ENCODE data around the gene PKN1.
A peak's percentile ranks its signal among the peaks of the same experiment; 100 is the strongest.
"Not testable (repeated sequence)": the region's sequence is repeated elsewhere in the genome, so short reads cannot be mapped to it uniquely, and the experiment has no call there.

Gene PKN1

DNA sequence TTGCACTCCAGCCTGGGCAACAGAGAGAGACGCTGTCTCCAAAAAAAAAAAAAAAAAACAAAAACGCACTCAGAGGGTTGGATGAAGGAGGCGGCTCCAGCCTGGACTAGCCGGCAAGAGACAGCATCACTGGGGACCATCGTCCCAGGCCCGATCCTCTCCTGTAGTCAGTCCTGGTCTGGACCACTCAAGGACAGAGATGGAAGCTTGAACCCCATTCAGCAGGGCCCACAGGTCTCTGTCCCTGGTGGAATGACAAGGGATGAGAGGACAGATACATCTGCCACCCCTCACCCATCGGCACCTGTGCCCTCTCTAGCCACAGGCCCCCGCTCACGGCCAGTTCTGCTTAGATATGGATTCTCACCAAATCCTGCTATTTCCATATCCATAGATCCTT is 37.8 kb upstream of the PKN1 start (continued):
- no peak for TF ChIP-seq GLIS3 (CRISPR knock-in tag; IDR thresholded peaks at IDR 0.05)

DNA sequence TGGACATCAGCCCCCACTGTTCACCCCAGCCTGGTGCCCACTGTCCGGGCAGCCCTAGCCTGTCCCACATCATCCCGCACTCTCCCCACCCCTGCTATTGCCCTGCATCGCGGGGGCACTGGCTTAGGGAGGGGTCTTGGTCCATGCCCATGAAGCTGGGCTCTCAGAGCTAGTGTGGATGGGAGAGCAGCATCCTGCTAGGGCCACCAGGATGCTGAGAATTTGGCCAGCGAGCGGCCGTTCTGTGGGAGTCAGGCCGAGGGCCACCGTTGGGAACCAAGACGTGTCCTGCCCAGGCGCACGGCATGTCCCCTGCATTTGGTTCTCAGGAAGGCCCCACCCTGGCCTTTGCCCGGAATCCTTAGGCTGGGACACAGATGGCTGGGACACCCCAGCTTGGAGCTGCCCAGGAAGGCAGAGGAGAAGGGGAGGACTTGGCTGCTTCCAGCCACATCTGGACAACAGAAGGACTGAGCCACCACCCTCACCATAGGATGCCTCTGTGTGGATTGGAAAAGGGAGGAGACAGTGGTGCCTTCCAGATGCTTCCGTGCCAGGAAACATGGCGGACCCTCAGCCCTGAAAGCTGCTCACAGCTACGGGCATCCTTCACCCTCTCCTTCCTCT is 37.3 kb upstream of the PKN1 start:
- no peak for TF ChIP-seq ZNF8 (CRISPR knock-in tag; IDR thresholded peaks at IDR 0.05)
- no peak for TF ChIP-seq ZFP3 (CRISPR knock-in tag; IDR thresholded peaks at IDR 0.05)
- no peak for TF ChIP-seq TOX (CRISPR knock-in tag; IDR thresholded peaks at IDR 0.05; ENCODE audit: borderline replicate concordance)
- no peak for TF ChIP-seq ARNTL (CRISPR knock-in tag; IDR thresholded peaks at IDR 0.05; ENCODE audit: borderline replicate concordance, low read depth)
- TF ChIP-seq, protein P1, sequence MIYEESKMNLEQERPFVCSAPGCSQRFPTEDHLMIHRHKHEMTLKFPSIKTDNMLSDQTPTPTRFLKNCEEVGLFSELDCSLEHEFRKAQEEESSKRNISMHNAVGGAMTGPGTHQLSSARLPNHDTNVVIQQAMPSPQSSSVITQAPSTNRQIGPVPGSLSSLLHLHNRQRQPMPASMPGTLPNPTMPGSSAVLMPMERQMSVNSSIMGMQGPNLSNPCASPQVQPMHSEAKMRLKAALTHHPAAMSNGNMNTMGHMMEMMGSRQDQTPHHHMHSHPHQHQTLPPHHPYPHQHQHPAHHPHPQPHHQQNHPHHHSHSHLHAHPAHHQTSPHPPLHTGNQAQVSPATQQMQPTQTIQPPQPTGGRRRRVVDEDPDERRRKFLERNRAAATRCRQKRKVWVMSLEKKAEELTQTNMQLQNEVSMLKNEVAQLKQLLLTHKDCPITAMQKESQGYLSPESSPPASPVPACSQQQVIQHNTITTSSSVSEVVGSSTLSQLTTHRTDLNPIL (CRISPR knock-in tag; IDR thresholded peaks at IDR 0.05; ENCODE audit: low read depth) = no peak
- peak; percentile 22; the same call in 1 of the 3 replicates for ATAC-seq

DNA sequence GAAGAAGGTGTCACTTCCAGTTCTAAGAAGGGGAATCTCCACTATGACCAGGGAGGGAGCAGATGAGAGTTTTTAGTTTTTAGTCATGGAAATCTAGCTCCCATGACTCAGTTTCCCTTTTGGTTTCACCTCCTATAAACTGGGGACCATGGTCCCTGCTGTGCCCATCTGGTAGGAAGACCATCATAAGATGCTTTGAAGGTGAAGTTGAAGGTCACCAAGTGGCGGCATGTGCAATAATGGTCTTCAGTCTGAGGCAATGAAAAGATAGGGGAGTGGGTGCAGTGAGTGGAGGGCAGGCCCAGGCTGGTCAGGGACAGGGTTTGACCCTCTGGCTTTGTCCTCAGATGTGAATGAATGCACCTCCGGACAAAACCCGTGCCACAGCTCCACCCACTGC is 36.4 kb upstream of the PKN1 start:
- ATAC-seq = not testable (repeated sequence)

DNA sequence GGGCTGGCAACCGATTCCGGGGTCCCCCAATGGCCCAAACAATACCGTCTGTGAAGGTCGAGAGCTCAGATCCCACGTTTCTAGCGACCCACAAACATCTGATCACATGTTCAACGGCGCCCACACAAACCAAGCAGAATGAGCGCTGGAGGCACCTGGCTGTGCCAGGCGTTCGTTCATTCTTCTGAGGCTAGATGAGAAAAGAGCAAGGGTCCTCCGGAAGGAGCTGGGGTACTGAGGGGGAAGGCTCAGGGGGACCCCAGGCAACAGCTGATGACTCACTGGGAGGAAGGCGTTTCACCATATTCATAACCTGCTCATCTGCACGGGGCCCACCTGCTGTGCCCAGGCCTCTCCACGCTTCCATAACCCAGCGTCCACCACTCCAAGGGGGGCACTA is 35.9 kb upstream of the PKN1 start:
- not testable (repeated sequence) for ATAC-seq

DNA sequence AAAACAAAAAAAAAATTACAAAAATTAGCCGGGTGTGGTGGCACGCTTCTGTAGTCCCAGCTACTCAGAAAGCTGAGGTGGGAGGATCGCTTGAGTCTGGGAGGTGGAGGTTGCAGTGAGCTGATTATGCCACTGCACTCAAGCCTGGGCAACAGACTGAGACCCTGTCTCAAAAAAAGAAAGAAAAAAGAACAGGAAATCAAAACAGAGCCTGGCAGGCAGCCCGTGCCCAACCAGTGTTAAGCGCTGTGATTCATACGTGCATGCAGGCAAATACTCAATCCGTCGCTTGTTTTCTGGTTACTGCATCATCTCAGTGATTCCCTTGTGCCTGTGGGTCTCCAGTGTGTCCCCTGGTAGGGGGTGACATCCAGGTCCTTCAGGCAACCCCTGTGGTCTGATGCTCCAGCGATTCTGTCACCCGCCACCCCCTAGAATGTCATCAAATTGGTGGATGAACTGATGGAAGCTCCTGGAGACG is 32.1 kb upstream of the PKN1 start:
- TF ChIP-seq GLIS3 (CRISPR knock-in tag; IDR thresholded peaks at IDR 0.05) (no peak), OSR1 (CRISPR knock-in tag; IDR thresholded peaks at IDR 0.05) (no peak), SNAI2 (CRISPR knock-in tag; IDR thresholded peaks at IDR 0.05) (no peak), TOX (CRISPR knock-in tag; IDR thresholded peaks at IDR 0.05; ENCODE audit: borderline replicate concordance) (no peak), ZFP3 (CRISPR knock-in tag; IDR thresholded peaks at IDR 0.05) (no peak), ZC3H10 (CRISPR knock-in tag; IDR thresholded peaks at IDR 0.05) (no peak), CSDC2 (CRISPR knock-in tag; IDR thresholded peaks at IDR 0.05) (no peak), ZNF565 (CRISPR knock-in tag; conservative IDR thresholded peaks at IDR 0.05; ENCODE audit: low read depth) (no peak), ARNTL (CRISPR knock-in tag; IDR thresholded peaks at IDR 0.05; ENCODE audit: borderline replicate concordance, low read depth) (no peak), ESRRG (CRISPR knock-in tag; IDR thresholded peaks at IDR 0.05) (no peak), PPARA (CRISPR knock-in tag; IDR thresholded peaks at IDR 0.05; ENCODE audit: borderline replicate concordance) (no peak)
- TF ChIP-seq, protein P2, sequence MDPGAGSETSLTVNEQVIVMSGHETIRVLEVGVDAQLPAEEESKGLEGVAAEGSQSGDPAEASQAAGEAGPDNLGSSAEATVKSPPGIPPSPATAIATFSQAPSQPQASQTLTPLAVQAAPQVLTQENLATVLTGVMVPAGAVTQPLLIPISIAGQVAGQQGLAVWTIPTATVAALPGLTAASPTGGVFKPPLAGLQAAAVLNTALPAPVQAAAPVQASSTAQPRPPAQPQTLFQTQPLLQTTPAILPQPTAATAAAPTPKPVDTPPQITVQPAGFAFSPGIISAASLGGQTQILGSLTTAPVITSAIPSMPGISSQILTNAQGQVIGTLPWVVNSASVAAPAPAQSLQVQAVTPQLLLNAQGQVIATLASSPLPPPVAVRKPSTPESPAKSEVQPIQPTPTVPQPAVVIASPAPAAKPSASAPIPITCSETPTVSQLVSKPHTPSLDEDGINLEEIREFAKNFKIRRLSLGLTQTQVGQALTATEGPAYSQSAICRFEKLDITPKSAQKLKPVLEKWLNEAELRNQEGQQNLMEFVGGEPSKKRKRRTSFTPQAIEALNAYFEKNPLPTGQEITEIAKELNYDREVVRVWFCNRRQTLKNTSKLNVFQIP (CRISPR knock-in tag; IDR thresholded peaks at IDR 0.05; ENCODE audit: borderline replicate concordance, low read depth) = no peak
- TF ChIP-seq, protein P3, sequence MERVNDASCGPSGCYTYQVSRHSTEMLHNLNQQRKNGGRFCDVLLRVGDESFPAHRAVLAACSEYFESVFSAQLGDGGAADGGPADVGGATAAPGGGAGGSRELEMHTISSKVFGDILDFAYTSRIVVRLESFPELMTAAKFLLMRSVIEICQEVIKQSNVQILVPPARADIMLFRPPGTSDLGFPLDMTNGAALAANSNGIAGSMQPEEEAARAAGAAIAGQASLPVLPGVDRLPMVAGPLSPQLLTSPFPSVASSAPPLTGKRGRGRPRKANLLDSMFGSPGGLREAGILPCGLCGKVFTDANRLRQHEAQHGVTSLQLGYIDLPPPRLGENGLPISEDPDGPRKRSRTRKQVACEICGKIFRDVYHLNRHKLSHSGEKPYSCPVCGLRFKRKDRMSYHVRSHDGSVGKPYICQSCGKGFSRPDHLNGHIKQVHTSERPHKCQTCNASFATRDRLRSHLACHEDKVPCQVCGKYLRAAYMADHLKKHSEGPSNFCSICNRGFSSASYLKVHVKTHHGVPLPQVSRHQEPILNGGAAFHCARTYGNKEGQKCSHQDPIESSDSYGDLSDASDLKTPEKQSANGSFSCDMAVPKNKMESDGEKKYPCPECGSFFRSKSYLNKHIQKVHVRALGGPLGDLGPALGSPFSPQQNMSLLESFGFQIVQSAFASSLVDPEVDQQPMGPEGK (CRISPR knock-in tag; IDR thresholded peaks at IDR 0.05; ENCODE audit: borderline replicate concordance) = no peak
- ATAC-seq = no peak

DNA sequence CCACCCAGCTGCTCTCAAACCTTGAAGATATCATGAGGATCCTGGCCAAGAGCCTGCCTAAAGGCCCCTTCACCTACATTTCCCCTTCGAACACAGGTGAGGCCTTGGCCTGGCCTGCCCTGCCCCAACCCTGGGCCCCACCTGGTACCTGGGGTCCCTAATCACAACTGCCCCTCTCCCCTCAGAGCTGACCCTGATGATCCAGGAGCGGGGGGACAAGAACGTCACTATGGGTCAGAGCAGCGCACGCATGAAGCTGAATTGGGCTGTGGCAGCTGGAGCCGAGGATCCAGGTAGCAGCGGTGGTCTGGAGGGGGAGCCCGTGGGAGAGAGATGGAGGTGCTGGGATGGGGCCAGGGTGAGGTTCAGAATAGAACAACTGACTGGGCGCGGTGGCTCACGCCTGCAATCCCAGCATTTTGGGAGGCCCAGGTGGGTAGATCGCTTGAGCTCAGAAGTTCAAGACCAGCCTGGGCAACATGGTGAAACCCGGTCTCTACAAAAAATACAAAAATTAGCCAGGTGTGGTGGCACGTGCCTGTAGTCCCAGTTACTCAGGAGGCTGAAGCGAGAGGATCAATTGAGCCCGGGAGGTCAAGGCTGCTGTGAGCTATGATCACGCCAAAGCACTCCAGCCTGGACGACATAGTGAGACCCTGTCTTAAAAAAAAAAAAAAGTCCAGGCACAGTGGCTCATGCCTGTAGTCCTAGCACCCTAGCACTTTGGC is 31.5 kb upstream of the PKN1 start:
- no peak for TF ChIP-seq CSDC2 (CRISPR knock-in tag; IDR thresholded peaks at IDR 0.05)
- no peak for TF ChIP-seq GLIS3 (CRISPR knock-in tag; IDR thresholded peaks at IDR 0.05)
- TF ChIP-seq ESRRG (CRISPR knock-in tag; IDR thresholded peaks at IDR 0.05) = no peak

DNA sequence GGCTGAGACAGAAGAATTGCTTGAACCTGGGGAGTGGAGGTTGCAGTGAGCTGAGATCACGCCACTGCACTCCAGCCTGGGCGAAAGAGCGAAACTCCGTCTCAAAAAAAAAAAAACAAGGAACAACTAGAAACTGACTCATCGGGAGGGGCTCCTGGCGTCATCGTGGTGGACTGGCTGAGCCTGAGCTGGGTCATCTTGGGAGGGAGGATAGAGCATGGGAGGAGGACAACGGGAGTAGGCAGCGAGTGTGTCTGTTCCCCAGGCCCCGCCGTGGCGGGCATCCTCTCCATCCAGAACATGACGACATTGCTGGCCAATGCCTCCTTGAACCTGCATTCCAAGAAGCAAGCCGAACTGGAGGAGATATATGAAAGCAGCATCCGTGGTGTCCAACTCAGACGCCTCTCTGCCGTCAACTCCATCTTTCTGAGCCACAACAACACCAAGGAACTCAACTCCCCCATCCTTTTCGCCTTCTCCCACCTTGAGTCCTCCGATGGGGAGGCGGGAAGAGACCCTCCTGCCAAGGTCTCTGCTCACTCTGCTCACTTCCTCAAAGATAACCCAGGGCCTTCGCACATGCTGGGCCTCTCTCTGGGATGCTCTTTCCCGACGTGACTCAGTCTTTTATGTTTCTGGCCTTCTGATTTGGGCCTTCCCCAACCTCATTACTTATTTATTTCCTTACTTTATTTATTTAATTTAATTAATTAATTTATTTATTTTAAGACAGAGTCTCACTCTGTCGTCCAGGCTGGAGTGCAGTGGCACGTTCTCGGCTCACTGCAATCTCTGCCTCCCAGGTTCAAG is 30.6 kb upstream of the PKN1 start:
- no peak for ATAC-seq
- TF ChIP-seq ESRRG (CRISPR knock-in tag; IDR thresholded peaks at IDR 0.05) (no peak), ZNF8 (CRISPR knock-in tag; IDR thresholded peaks at IDR 0.05) (no peak), ARNTL (CRISPR knock-in tag; IDR thresholded peaks at IDR 0.05; ENCODE audit: borderline replicate concordance, low read depth) (no peak), ZNF70 (CRISPR knock-in tag; IDR thresholded peaks at IDR 0.05) (no peak), TCF4 (CRISPR knock-in tag; IDR thresholded peaks at IDR 0.05; ENCODE audit: borderline replicate concordance) (no peak), TOX (CRISPR knock-in tag; IDR thresholded peaks at IDR 0.05; ENCODE audit: borderline replicate concordance) (no peak), ZFP3 (CRISPR knock-in tag; IDR thresholded peaks at IDR 0.05) (no peak), SNAI2 (CRISPR knock-in tag; IDR thresholded peaks at IDR 0.05) (no peak), OSR1 (CRISPR knock-in tag; IDR thresholded peaks at IDR 0.05) (no peak), ZNF565 (CRISPR knock-in tag; conservative IDR thresholded peaks at IDR 0.05; ENCODE audit: low read depth) (no peak), ISL1 (CRISPR knock-in tag; IDR thresholded peaks at IDR 0.05) (no peak)
- TF ChIP-seq, protein P2 (CRISPR knock-in tag; IDR thresholded peaks at IDR 0.05; ENCODE audit: borderline replicate concordance, low read depth) = no peak
- TF ChIP-seq, protein P3 (CRISPR knock-in tag; IDR thresholded peaks at IDR 0.05; ENCODE audit: borderline replicate concordance) = no peak

More for the DNA sequence above, 31.5 kb upstream of the PKN1 start:
- ATAC-seq = no peak
